ENCODE results near the gene PPARA. TPM values are rescaled to one million over a fixed set of nuclear protein-coding genes. Genes with fewer than 3 reads are reported as not detected.
A peak's percentile ranks its signal among the peaks of the same experiment; 100 is the strongest.

The PPARA gene
- total and polyA plus RNA-seq, 9 of the 15 experiments (the other 6 are each of a cell fraction or from before 2014, with no cell fraction given): 0.64 to 5.3 (median 3.5) TPM

DNA sequence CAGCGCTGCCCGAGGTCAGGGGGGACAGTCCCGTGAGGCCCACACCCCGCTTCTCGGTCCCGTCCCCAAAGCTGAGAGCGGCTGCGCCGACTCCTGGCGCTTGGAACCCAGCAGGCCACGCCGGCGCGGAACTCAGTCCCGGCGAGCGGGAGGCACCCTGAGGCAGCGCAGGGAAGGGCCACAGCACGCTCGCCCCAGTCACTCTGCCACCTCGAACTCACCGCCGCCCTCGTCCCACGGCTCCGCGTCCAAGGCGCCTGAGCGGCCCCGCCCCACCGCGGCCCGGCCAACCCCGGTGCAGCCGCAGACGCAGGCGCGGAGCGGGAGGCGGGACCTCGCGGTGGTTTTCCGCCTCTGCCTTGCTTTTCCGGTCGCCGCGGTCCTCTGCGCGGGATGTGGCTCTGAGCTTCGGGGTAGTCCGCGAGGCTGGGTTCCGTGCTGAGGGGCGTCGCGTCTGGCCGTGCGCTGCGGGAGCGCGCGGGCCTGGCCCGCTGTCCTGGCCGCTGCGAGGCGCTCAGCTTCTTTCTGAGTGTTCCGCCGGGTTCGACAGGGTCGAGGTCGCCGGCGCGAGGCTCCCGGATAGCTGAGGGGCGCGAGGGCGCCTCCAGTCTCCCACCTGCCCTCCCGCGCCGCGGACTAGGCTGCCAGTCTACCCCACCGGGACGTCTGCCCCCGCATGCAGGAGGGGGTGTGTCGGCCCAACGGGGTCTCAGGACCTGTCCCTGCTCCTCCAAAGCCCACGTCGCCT, 99.9 kb downstream of the PPARA start, which contains the start of gene CDPF1 (continued):
- TF ChIP-seq ETV6 (IDR thresholded peaks at IDR 0.05; ENCODE audit: borderline replicate concordance in 1 of 2, low read depth in 2 of 2, low read length in 1 of 2): no peak
- TF ChIP-seq ETV6 (CRISPR knock-in tag; IDR thresholded peaks at IDR 0.05; ENCODE audit: borderline replicate concordance): no peak
- TF ChIP-seq, protein P1, sequence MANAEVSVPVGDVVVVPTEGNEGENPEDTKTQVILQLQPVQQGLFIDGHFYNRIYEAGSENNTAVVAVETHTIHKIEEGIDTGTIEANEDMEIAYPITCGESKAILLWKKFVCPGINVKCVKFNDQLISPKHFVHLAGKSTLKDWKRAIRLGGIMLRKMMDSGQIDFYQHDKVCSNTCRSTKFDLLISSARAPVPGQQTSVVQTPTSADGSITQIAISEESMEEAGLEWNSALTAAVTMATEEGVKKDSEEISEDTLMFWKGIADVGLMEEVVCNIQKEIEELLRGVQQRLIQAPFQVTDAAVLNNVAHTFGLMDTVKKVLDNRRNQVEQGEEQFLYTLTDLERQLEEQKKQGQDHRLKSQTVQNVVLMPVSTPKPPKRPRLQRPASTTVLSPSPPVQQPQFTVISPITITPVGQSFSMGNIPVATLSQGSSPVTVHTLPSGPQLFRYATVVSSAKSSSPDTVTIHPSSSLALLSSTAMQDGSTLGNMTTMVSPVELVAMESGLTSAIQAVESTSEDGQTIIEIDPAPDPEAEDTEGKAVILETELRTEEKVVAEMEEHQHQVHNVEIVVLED (CRISPR knock-in tag; IDR thresholded peaks at IDR 0.05): peak; percentile 32; the same call in 1 of the 2 replicates
- 0 out of 2 replicates have a peak, but pooled peaks have one; percentile 44 for TF ChIP-seq HNRNPL (IDR thresholded peaks at IDR 0.05; ENCODE audit: low read depth, low read length)
- peak; percentile 82 for TF ChIP-seq POLR2A (conservative IDR thresholded peaks at IDR 0.05)
- TF ChIP-seq STAG1 (CRISPR knock-in tag; IDR thresholded peaks at IDR 0.05; ENCODE audit: borderline replicate concordance): no peak
- peak; percentile 18 for TF ChIP-seq PHF20 (IDR thresholded peaks at IDR 0.05; ENCODE audit: partially characterized antibody)
- TF ChIP-seq, protein P2, sequence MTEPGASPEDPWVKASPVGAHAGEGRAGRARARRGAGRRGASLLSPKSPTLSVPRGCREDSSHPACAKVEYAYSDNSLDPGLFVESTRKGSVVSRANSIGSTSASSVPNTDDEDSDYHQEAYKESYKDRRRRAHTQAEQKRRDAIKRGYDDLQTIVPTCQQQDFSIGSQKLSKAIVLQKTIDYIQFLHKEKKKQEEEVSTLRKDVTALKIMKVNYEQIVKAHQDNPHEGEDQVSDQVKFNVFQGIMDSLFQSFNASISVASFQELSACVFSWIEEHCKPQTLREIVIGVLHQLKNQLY (CRISPR knock-in tag; conservative IDR thresholded peaks at IDR 0.05): no peak
- TF ChIP-seq CREM (IDR thresholded peaks at IDR 0.05; ENCODE audit: low read depth): peak; percentile 16; the same call in 1 of the 2 replicates
- TF ChIP-seq, protein P3, sequence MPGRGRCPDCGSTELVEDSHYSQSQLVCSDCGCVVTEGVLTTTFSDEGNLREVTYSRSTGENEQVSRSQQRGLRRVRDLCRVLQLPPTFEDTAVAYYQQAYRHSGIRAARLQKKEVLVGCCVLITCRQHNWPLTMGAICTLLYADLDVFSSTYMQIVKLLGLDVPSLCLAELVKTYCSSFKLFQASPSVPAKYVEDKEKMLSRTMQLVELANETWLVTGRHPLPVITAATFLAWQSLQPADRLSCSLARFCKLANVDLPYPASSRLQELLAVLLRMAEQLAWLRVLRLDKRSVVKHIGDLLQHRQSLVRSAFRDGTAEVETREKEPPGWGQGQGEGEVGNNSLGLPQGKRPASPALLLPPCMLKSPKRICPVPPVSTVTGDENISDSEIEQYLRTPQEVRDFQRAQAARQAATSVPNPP (IDR thresholded peaks at IDR 0.05; ENCODE audit: borderline replicate concordance, insufficient read depth, insufficient read length): no peak
- TF ChIP-seq, protein P4, sequence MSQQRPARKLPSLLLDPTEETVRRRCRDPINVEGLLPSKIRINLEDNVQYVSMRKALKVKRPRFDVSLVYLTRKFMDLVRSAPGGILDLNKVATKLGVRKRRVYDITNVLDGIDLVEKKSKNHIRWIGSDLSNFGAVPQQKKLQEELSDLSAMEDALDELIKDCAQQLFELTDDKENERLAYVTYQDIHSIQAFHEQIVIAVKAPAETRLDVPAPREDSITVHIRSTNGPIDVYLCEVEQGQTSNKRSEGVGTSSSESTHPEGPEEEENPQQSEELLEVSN (IDR thresholded peaks at IDR 0.05; ENCODE audit: borderline replicate concordance in 1 of 2, extremely low read depth in 1 of 2, insufficient read depth in 1 of 2, insufficient read length in 1 of 2, low read depth in 1 of 2, low read length in 1 of 2, poor library complexity in 1 of 2, severe bottlenecking in 1 of 2): peak; percentile 88 to 92
- TF ChIP-seq POLR2AphosphoS5 (IDR thresholded peaks at IDR 0.05; ENCODE audit: control insufficient read depth, insufficient read depth, low read depth, low read length): peak; percentile 47
- peak; percentile 37; the same call in 1 of the 2 replicates for TF ChIP-seq GATAD2A (IDR thresholded peaks at IDR 0.05)
- TF ChIP-seq, protein P5, sequence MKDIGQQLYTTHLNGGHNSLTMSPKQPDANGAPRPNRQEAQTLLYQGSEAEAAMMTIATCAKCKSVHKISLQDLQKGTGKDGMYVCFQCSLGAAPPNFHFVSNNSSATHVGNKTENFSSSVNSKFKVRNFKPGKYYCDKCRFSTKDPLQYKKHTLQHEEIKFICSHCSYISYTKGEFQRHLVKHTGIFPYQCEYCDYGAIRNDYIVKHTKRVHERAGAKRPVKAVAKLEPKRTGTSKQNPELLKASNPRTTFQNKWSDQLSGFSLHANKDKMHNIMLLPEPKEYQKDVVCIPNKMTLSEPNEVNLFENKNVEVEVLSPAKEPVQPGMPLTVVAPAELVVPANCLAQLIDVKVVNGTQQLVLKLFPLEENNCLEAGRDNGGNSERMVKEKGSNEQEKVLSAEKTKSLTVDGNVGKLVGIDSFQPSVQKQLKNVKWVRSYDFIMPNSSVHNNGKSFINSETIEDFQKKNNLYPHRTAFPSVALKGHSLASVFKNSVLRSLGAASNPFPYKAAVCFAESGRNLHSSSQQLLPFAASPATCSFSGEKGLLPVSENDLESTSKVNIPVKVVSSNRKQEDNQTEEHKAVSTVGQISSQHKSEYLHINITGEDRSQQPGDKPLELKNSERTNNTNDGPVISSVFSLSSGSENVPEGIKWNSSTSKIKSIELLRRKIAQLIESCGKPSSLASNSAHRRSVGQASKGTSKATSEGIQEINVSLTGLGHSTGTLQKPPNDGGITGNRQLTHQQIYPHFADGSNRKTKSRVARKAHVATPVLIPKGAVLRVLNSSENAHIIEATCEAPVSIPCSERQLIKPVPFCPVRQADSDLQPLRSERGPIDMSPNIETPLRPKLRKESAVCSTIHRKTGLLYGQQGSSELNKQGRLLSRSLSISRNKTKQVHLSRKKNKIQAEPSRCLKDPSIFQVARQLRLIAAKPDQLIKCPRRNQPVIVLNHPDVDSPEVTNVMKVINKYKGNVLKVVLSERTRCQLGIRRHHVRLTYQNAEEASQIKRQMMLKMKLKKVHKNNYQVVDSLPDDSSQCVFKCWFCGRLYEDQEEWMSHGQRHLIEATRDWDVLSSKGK (CRISPR knock-in tag; IDR thresholded peaks at IDR 0.05): no peak
- TF ChIP-seq, protein P6, sequence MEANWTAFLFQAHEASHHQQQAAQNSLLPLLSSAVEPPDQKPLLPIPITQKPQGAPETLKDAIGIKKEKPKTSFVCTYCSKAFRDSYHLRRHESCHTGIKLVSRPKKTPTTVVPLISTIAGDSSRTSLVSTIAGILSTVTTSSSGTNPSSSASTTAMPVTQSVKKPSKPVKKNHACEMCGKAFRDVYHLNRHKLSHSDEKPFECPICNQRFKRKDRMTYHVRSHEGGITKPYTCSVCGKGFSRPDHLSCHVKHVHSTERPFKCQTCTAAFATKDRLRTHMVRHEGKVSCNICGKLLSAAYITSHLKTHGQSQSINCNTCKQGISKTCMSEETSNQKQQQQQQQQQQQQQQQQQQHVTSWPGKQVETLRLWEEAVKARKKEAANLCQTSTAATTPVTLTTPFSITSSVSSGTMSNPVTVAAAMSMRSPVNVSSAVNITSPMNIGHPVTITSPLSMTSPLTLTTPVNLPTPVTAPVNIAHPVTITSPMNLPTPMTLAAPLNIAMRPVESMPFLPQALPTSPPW (CRISPR knock-in tag; IDR thresholded peaks at IDR 0.05): peak; percentile 46
- TF ChIP-seq TCF3 (CRISPR knock-in tag; IDR thresholded peaks at IDR 0.05): peak; percentile 44; the same call in 1 of the 2 replicates

Data from K562 (cell line).